Neural crest cell (in vitro differentiated cells): ENCODE data around the gene BSCL2. TPM values are rescaled to one million over a fixed set of nuclear protein-coding genes. Genes with fewer than 3 reads are reported as not detected.

ENCODE experiments used
- DNase-seq: peaks from one replicate; pipeline ENCODE4 v3.0.0; 2021; ENCODE audit warnings: low read depth, mixed read lengths, low spot score
- H3K27ac Mint-ChIP-seq: one replicate; pipeline ENCODE4 v1.8.0; 2021; ENCODE audit warnings: mild to moderate bottlenecking, mixed read lengths; ENCODE audit not compliant: unreplicated experiment
- H3K27me3 Mint-ChIP-seq: 2 replicates; pipeline ENCODE4 v1.8.0; 2021; ENCODE audit warnings: low read depth, mild to moderate bottlenecking, mixed read lengths
- H3K36me3 Mint-ChIP-seq: 2 replicates; pipeline ENCODE4 v1.8.0; 2021; ENCODE audit warnings: low read depth, mild to moderate bottlenecking, mixed read lengths
- H3K4me1 Mint-ChIP-seq: 2 replicates; pipeline ENCODE4 v1.8.0; 2021; ENCODE audit warnings: mixed read lengths
- H3K4me3 Mint-ChIP-seq: one replicate; pipeline ENCODE4 v1.8.0; 2021; ENCODE audit warnings: mild to moderate bottlenecking, mixed read lengths
- H3K9me3 Mint-ChIP-seq: 2 replicates; pipeline ENCODE4 v1.8.0; 2021; ENCODE audit warnings: mixed read lengths
- CTCF ChIP-seq: fragments of 200-600 bp; sonication (generic); conservative IDR thresholded peaks from 2 replicates; pipeline ENCODE4 v1.5.0; 2021; ENCODE audit warnings: antibody characterized with exemption, mild to moderate bottlenecking
- long read RNA-seq: library from polyadenylated mRNA; unstranded; transcript quantifications from one replicate; pipeline ENCODE4 v2.0.0, GENCODE V29; 2020
- total RNA-seq: library from RNA; stranded (reverse); gene quantifications from 2 replicates; pipeline ENCODE4 v1.2.1, GENCODE V29; 2021

The BSCL2 gene
- 106 and 111 TPM in 2 replicates for total RNA-seq
- long read RNA-seq, transcript BSCL2-210 (11 exons, 1,440 nt), result minor isoform, 7 of 218 reads
- long read RNA-seq, transcript BSCL2-203 (11 exons, 1,683 nt), result major isoform, 109 of 218 reads
- long read RNA-seq, transcript BSCL2-205 (11 exons, 1,693 nt), result minor isoform, 7 of 218 reads
- long read RNA-seq, transcript BSCL2-207 (11 exons, 1,516 nt), result minor isoform, 45 of 218 reads
- long read RNA-seq, partial matches to known transcripts, result 10 of 218 reads
- long read RNA-seq, other reads (novel, unspliced or antisense), result 39 of 218 reads

- H3K27ac Mint-ChIP-seq, result peak within 1 kb of the TSS; percentile 98
- peak within 1 kb of the TSS; percentile 92 for H3K4me3 Mint-ChIP-seq
- peaks cover 51% of the 10 kb centered on the region for H3K4me1 Mint-ChIP-seq
- H3K9me3 Mint-ChIP-seq, result no peaks in the 10 kb centered on the region
- peak; percentile 84 for DNase-seq
- H3K27me3 Mint-ChIP-seq, result peaks cover 10% of the 10 kb centered on the region
- H3K36me3 Mint-ChIP-seq, result peaks cover 12% of the 10 kb centered on the region
- TF ChIP-seq CTCF, result no peak
These were observed at the start of gene BSCL2, which contains the start of gene GNG3 for GRCh38 chr11:62707277-62707861. Gene BSCL2 (minus strand): TSS chr11:62707424. CDS start chr11:62707195, 229 bp downstream. Gene GNG3 (plus strand): TSS chr11:62707676. CDS start chr11:62708296, 620 bp downstream.

- Mint-ChIP-seq H3K36me3 (no peaks in the 10 kb centered on the region), H3K4me3 (peak overlapping the region; percentile 74), H3K27me3 (no peaks in the 10 kb centered on the region), H3K9me3 (no peaks in the 10 kb centered on the region), H3K4me1 (peaks cover 28% of the 10 kb centered on the region), H3K27ac (peak overlapping the region; percentile 9)
- no peak for TF ChIP-seq CTCF
- DNase-seq, result no peak
These were observed 47.9 kb upstream of the BSCL2 start for GRCh38 chr11:62755086-62755615.

- H3K4me3 Mint-ChIP-seq, result peak within 1 kb of the TSS; percentile 100
- H3K36me3 Mint-ChIP-seq, result peaks cover under 1% of the 10 kb centered on the region
- H3K27ac Mint-ChIP-seq, result peak within 1 kb of the TSS; percentile 96
- H3K9me3 Mint-ChIP-seq, result no peaks in the 10 kb centered on the region
- no peaks in the 10 kb centered on the region for H3K27me3 Mint-ChIP-seq
- DNase-seq, result peak; percentile 96
- peaks cover 31% of the 10 kb centered on the region for H3K4me1 Mint-ChIP-seq
- no peak for TF ChIP-seq CTCF
These were observed 46.7 kb upstream of the BSCL2 start, which contains the start of gene ZBTB3 for GRCh38 chr11:62753736-62754603. Gene ZBTB3 (minus strand): TSS chr11:62754160. CDS start chr11:62753664, 496 bp downstream.

GRCh38 chr11:62752994-62753735 is 45.9 kb upstream of the BSCL2 start:
- no peak overlapping the region for H3K27ac Mint-ChIP-seq
- TF ChIP-seq CTCF, result no peak
- H3K27me3 Mint-ChIP-seq, result no peaks in the 10 kb centered on the region
- H3K9me3 Mint-ChIP-seq, result no peaks in the 10 kb centered on the region
- H3K4me1 Mint-ChIP-seq, result peaks cover 36% of the 10 kb centered on the region
- peak overlapping the region; percentile 100 for H3K4me3 Mint-ChIP-seq
- DNase-seq, result no peak
- H3K36me3 Mint-ChIP-seq, result peaks cover 2% of the 10 kb centered on the region
